Measurements from ENCODE around the gene WDR64. TPM values are rescaled to one million over a fixed set of nuclear protein-coding genes. Genes with fewer than 3 reads are reported as not detected.
A peak's percentile ranks its signal among the peaks of the same experiment; 100 is the strongest.

WDR64 gene
- total and polyA plus RNA-seq, 4 donors, result 0.02 to 0.70 (median 0.17) TPM

DNA sequence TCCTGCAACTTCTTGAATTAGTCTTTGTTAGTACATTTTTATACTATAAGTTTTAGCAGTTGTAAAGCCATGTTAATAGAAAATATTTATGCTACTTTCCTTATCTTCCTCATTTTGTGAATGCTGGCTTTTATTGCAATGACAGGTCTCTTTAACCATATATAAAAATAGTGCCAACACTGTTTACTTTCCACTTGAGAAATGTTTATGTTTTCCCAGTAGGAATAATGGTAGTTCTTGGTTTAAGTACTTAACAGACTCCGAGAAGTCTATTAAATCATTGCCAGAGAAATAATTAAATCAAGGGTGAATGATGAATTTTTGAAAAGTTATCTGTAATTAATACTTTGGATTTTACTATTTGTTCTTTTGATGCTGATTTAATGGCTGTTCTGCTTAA is 21.6 kb upstream of the WDR64 start:
- H3K9me3 ChIP-seq (ENCODE audit: control insufficient read depth in 4 of 4, low read length in 3 of 4), result no peaks in the 10 kb centered on the region
- no peak overlapping the region for H3K9ac ChIP-seq (ENCODE audit: low read depth in 1 of 2, low read length in 2 of 2)
- H3K27ac ChIP-seq (ENCODE audit: low read depth in 1 of 2, low read length in 2 of 2), result no peak overlapping the region
- WGBS, result 95% methylated on average over 1 of the region's 1 CpG
- no peak for TF ChIP-seq NR2F2 (IDR thresholded peaks at IDR 0.05)
- no peak for TF ChIP-seq EGR1 (IDR thresholded peaks at IDR 0.05; ENCODE audit: low read depth in 2 of 2)
- TF ChIP-seq, protein P1, sequence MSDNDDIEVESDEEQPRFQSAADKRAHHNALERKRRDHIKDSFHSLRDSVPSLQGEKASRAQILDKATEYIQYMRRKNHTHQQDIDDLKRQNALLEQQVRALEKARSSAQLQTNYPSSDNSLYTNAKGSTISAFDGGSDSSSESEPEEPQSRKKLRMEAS (IDR thresholded peaks at IDR 0.05), result no peak
- no peak for TF ChIP-seq JUND (IDR thresholded peaks at IDR 0.05)
- no peak for TF ChIP-seq SP1 (IDR thresholded peaks at IDR 0.05)
- no peak for TF ChIP-seq YY1 (IDR thresholded peaks at IDR 0.05)
- no peak for TF ChIP-seq RXRA (IDR thresholded peaks at IDR 0.05)
- no peak for TF ChIP-seq FOXA2 (IDR thresholded peaks at IDR 0.05)
- TF ChIP-seq, protein P2, sequence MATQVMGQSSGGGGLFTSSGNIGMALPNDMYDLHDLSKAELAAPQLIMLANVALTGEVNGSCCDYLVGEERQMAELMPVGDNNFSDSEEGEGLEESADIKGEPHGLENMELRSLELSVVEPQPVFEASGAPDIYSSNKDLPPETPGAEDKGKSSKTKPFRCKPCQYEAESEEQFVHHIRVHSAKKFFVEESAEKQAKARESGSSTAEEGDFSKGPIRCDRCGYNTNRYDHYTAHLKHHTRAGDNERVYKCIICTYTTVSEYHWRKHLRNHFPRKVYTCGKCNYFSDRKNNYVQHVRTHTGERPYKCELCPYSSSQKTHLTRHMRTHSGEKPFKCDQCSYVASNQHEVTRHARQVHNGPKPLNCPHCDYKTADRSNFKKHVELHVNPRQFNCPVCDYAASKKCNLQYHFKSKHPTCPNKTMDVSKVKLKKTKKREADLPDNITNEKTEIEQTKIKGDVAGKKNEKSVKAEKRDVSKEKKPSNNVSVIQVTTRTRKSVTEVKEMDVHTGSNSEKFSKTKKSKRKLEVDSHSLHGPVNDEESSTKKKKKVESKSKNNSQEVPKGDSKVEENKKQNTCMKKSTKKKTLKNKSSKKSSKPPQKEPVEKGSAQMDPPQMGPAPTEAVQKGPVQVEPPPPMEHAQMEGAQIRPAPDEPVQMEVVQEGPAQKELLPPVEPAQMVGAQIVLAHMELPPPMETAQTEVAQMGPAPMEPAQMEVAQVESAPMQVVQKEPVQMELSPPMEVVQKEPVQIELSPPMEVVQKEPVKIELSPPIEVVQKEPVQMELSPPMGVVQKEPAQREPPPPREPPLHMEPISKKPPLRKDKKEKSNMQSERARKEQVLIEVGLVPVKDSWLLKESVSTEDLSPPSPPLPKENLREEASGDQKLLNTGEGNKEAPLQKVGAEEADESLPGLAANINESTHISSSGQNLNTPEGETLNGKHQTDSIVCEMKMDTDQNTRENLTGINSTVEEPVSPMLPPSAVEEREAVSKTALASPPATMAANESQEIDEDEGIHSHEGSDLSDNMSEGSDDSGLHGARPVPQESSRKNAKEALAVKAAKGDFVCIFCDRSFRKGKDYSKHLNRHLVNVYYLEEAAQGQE (IDR thresholded peaks at IDR 0.05), result no peak
- no peak for TF ChIP-seq HNF4G (IDR thresholded peaks at IDR 0.05)
- TF ChIP-seq RAD21 (IDR thresholded peaks at IDR 0.05), result no peak
- no peaks in the 10 kb centered on the region for H3K27me3 ChIP-seq (ENCODE audit: control insufficient read depth in 4 of 4, insufficient read depth in 4 of 4, low read length in 3 of 4)
- H3K4me3 ChIP-seq (ENCODE audit: low read depth in 1 of 3, low read length in 3 of 3), result no peak overlapping the region
- no peak for DNase-seq (ENCODE audit: low spot score)
- H3K36me3 ChIP-seq (ENCODE audit: control insufficient read depth in 4 of 4, insufficient read depth in 3 of 4, low read depth in 1 of 4, low read length in 3 of 4), result peaks cover 0 to 7% (median 2%) of the 10 kb centered on the region in 4 donors
- H3K4me1 ChIP-seq (ENCODE audit: control insufficient read depth in 4 of 4, insufficient read depth in 4 of 4, low read length in 3 of 4), result peaks cover 0 to 17% (median 3%) of the 10 kb centered on the region in 4 donors

DNA sequence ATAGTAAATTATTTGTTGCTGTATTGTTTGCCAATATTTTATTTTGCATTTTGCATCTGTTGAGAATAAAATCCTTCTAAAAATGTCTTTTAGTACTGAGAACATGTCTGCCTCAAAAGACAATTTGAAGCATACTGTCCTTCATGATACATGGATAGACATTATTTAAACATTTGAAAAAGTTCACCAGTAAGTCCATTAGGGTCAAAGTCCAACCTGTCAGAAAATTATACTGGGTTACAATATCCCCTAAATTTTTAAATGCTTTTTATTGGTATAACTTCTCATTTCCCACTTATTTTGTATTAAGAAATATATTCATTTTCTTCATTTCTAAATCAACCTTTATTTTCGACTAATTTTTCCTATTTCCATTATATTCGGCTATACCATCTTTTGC is 21.2 kb upstream of the WDR64 start:
- H3K27ac ChIP-seq (ENCODE audit: low read depth in 1 of 2, low read length in 2 of 2), result no peak overlapping the region

GRCh38 chr1:241631674-241632073 is 20.4 kb upstream of the WDR64 start:
- Histone ChIP-seq H3K9me3 (ENCODE audit: control insufficient read depth in 4 of 4, low read length in 3 of 4) (no peaks in the 10 kb centered on the region), H3K4me3 (ENCODE audit: low read depth in 1 of 3, low read length in 3 of 3) (peak overlapping the region in 2 of 3 donors; percentile 4 to 20), H3K36me3 (ENCODE audit: control insufficient read depth in 4 of 4, insufficient read depth in 3 of 4, low read depth in 1 of 4, low read length in 3 of 4) (peaks cover 0 to 7% (median 2%) of the 10 kb centered on the region in 4 donors), H3K4me1 (ENCODE audit: control insufficient read depth in 4 of 4, insufficient read depth in 4 of 4, low read length in 3 of 4) (peaks cover 0 to 17% (median 3%) of the 10 kb centered on the region in 4 donors), H3K27me3 (ENCODE audit: control insufficient read depth in 4 of 4, insufficient read depth in 4 of 4, low read length in 3 of 4) (no peaks in the 10 kb centered on the region), H3K27ac (ENCODE audit: low read depth in 1 of 2, low read length in 2 of 2) (peak overlapping the region; percentile 5 to 43), H3K9ac (ENCODE audit: low read depth in 1 of 2, low read length in 2 of 2) (peak overlapping the region in 1 of 2 donors; percentile 48)
- WGBS, result 36% methylated on average over 5 of the region's 5 CpGs
- TF ChIP-seq, protein P3, sequence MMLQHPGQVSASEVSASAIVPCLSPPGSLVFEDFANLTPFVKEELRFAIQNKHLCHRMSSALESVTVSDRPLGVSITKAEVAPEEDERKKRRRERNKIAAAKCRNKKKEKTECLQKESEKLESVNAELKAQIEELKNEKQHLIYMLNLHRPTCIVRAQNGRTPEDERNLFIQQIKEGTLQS (IDR thresholded peaks at IDR 0.05), result no peak
- TF ChIP-seq RAD21 (IDR thresholded peaks at IDR 0.05) (peak in 1 of 2 donors; percentile 19), HNF4A (conservative IDR thresholded peaks at IDR 0.05) (peak in 1 of 2 donors; percentile 33), NR2F2 (IDR thresholded peaks at IDR 0.05) (no peak), YY1 (IDR thresholded peaks at IDR 0.05) (peak; percentile 25)
- DNase-seq (ENCODE audit: low spot score), result no peak

More for the DNA sequence above, 21.2 kb upstream of the WDR64 start:
- Histone ChIP-seq H3K9me3 (ENCODE audit: control insufficient read depth in 4 of 4, low read length in 3 of 4) (no peaks in the 10 kb centered on the region), H3K4me1 (ENCODE audit: control insufficient read depth in 4 of 4, insufficient read depth in 4 of 4, low read length in 3 of 4) (peaks cover 0 to 17% (median 3%) of the 10 kb centered on the region in 4 donors), H3K36me3 (ENCODE audit: control insufficient read depth in 4 of 4, insufficient read depth in 3 of 4, low read depth in 1 of 4, low read length in 3 of 4) (peaks cover 0 to 7% (median 2%) of the 10 kb centered on the region in 4 donors), H3K9ac (ENCODE audit: low read depth in 1 of 2, low read length in 2 of 2) (peak overlapping the region in 1 of 2 donors; percentile 48), H3K27me3 (ENCODE audit: control insufficient read depth in 4 of 4, insufficient read depth in 4 of 4, low read length in 3 of 4) (no peaks in the 10 kb centered on the region), H3K4me3 (ENCODE audit: low read depth in 1 of 3, low read length in 3 of 3) (no peak overlapping the region)
- 94% methylated on average over 2 of the region's 2 CpGs for WGBS
- DNase-seq (ENCODE audit: low spot score), result no peak
- TF ChIP-seq YY1 (IDR thresholded peaks at IDR 0.05), result peak; percentile 32
- TF ChIP-seq, protein P1 (IDR thresholded peaks at IDR 0.05), result no peak
- TF ChIP-seq HNF4G (IDR thresholded peaks at IDR 0.05), result peak; percentile 51
- no peak for TF ChIP-seq GABPA (IDR thresholded peaks at IDR 0.05 in 1 of 2, conservative IDR thresholded peaks at IDR 0.05 in 1 of 2)
- peak; percentile 66 to 82 for TF ChIP-seq HNF4A (conservative IDR thresholded peaks at IDR 0.05)

Measured in liver (tissue), 9 donors.